ENCODE results near the gene CD274.

The CD274 gene

GRCh38 chr9:5488221-5489008 is 38.1 kb downstream of the CD274 start:
- Histone ChIP-seq H3K9me2 (replicated peaks; ENCODE audit: insufficient read depth, low read length) (no peaks in the 10 kb centered on the region), H3K9me3 (replicated peaks; ENCODE audit: insufficient read depth, low read length) (no peaks in the 10 kb centered on the region), H3K27me3 (replicated peaks; ENCODE audit: insufficient read depth, low read length) (no peaks in the 10 kb centered on the region), H3K4me1 (ENCODE audit: low read length) (peaks cover 15% of the 10 kb centered on the region), H3K79me2 (ENCODE audit: low read length) (no peaks in the 10 kb centered on the region), H3F3A (ENCODE audit: insufficient read depth, low read length) (peaks cover 7% of the 10 kb centered on the region), H3K27ac (ENCODE audit: low read length) (no peak overlapping the region), H3K4me2 (ENCODE audit: low read depth, low read length) (no peak overlapping the region), H3K4me3 (ENCODE audit: low read length) (no peak overlapping the region), H2AFZ (ENCODE audit: low read length) (no peak overlapping the region), H4K20me1 (ENCODE audit: insufficient read depth, low read length) (no peaks in the 10 kb centered on the region), H3K36me3 (replicated peaks; ENCODE audit: insufficient read depth, low read length) (no peaks in the 10 kb centered on the region), H3K9ac (ENCODE audit: low read length) (no peak overlapping the region)
- no peak for DNase-seq
- no peak for TF ChIP-seq EZH2phosphoT487 (IDR thresholded peaks at IDR 0.05; ENCODE audit: low read length)
- TF ChIP-seq EZH2 (optimal IDR thresholded peaks at IDR 0.05; ENCODE audit: low read depth, low read length): no peak
- TF ChIP-seq CTCF (IDR thresholded peaks at IDR 0.05; ENCODE audit: low read length): no peak

GRCh38 chr9:5489630-5490490 is 39.5 kb downstream of the CD274 start:
- H3K9ac ChIP-seq (ENCODE audit: low read length): no peak overlapping the region
- H3F3A ChIP-seq (ENCODE audit: insufficient read depth, low read length): peaks cover 18% of the 10 kb centered on the region
- H3K36me3 ChIP-seq (replicated peaks; ENCODE audit: insufficient read depth, low read length): no peaks in the 10 kb centered on the region
- H3K4me2 ChIP-seq (ENCODE audit: low read depth, low read length): no peak overlapping the region
- no peak overlapping the region for H2AFZ ChIP-seq (ENCODE audit: low read length)
- no peaks in the 10 kb centered on the region for H3K9me3 ChIP-seq (replicated peaks; ENCODE audit: insufficient read depth, low read length)
- H3K27me3 ChIP-seq (replicated peaks; ENCODE audit: insufficient read depth, low read length): no peaks in the 10 kb centered on the region
- DNase-seq: no peak
- no peak overlapping the region for H3K27ac ChIP-seq (ENCODE audit: low read length)
- no peaks in the 10 kb centered on the region for H4K20me1 ChIP-seq (ENCODE audit: insufficient read depth, low read length)
- no peaks in the 10 kb centered on the region for H3K9me2 ChIP-seq (replicated peaks; ENCODE audit: insufficient read depth, low read length)
- peaks cover 17% of the 10 kb centered on the region for H3K4me1 ChIP-seq (ENCODE audit: low read length)
- TF ChIP-seq EZH2 (optimal IDR thresholded peaks at IDR 0.05; ENCODE audit: low read depth, low read length): no peak
- TF ChIP-seq CTCF (IDR thresholded peaks at IDR 0.05; ENCODE audit: low read length): no peak
- TF ChIP-seq EZH2phosphoT487 (IDR thresholded peaks at IDR 0.05; ENCODE audit: low read length): no peak
- H3K4me3 ChIP-seq (ENCODE audit: low read length): no peak overlapping the region
- no peaks in the 10 kb centered on the region for H3K79me2 ChIP-seq (ENCODE audit: low read length)

DNA sequence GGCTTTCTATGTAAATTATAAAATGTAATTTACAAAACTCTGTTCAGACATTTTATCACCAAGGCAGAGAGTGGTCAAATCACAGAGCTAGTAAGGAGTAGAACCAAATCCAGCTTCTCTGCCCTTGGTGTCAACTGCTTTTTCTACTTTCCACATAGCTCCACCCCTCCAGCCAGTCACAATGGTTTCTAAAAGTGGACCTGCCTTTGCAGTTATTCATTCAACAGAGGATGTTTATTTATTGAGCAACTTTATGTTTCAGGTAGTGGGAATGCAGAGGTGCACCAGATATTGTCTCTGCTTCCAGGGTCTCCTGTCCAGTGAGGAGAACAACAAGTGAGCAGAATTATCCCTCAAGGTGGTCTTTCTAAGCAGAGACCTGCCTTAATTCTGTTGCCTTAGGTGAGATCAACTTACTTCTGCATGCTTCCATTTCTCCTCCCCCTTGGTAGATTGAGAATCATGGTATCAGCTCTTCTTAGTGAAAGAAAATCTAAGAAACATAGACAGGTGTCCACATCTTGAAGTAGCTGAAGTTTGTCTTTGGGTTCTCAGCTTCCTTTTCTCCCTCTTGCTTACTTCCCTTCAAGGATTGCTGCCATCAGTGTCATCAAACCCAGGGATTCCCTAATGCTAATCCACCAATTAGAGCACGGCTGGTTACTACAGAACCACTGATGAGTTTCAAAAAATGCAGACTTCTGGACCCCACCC is 42.8 kb downstream of the CD274 start:
- Histone ChIP-seq H3K4me1 (ENCODE audit: low read length) (peaks cover 17% of the 10 kb centered on the region), H3K27ac (ENCODE audit: low read length) (peak overlapping the region; percentile 94), H3K9me2 (replicated peaks; ENCODE audit: insufficient read depth, low read length) (no peaks in the 10 kb centered on the region), H3K36me3 (replicated peaks; ENCODE audit: insufficient read depth, low read length) (no peaks in the 10 kb centered on the region), H4K20me1 (ENCODE audit: insufficient read depth, low read length) (no peaks in the 10 kb centered on the region), H3K9ac (ENCODE audit: low read length) (no peak overlapping the region), H3K79me2 (ENCODE audit: low read length) (no peaks in the 10 kb centered on the region), H3K9me3 (replicated peaks; ENCODE audit: insufficient read depth, low read length) (no peaks in the 10 kb centered on the region), H2AFZ (ENCODE audit: low read length) (peak overlapping the region; percentile 49), H3F3A (ENCODE audit: insufficient read depth, low read length) (peaks cover 18% of the 10 kb centered on the region), H3K27me3 (replicated peaks; ENCODE audit: insufficient read depth, low read length) (no peaks in the 10 kb centered on the region), H3K4me2 (ENCODE audit: low read depth, low read length) (peak overlapping the region; percentile 86), H3K4me3 (ENCODE audit: low read length) (peak overlapping the region; percentile 22; the same call in 1 of the 2 replicates)
- TF ChIP-seq CTCF (IDR thresholded peaks at IDR 0.05; ENCODE audit: low read length) (no peak), EZH2 (optimal IDR thresholded peaks at IDR 0.05; ENCODE audit: low read depth, low read length) (no peak), EZH2phosphoT487 (IDR thresholded peaks at IDR 0.05; ENCODE audit: low read length) (no peak)
- DNase-seq: peak; percentile 53

Data from MM.1S (cell line).